Suprapubic skin (tissue), 4 donors: ENCODE measurements around the gene LMF1. TPM values are rescaled to one million over a fixed set of nuclear protein-coding genes. Genes with fewer than 3 reads are reported as not detected.
"Not testable (repeated sequence)": the region's sequence is repeated elsewhere in the genome, so short reads cannot be mapped to it uniquely, and the experiment has no call there.

Experiments
- DNase-seq, 2 donors: peaks; one replicate each; pipeline ENCODE4 v3.0.0-alpha.2; 2019; ENCODE audit warnings: low spot score in 2 of 2
- H3K27ac ChIP-seq: fragments of 200-600 bp; sonication (generic); one replicate; pipeline ENCODE4 v1.5.1; 2019
- H3K27me3 ChIP-seq: fragments of 200-600 bp; sonication (generic); one replicate; pipeline ENCODE4 v1.5.1; 2019
- H3K36me3 ChIP-seq: fragments of 200-600 bp; sonication (generic); one replicate; pipeline ENCODE4 v1.5.1; 2019
- H3K4me1 ChIP-seq: fragments of 200-600 bp; sonication (generic); one replicate; pipeline ENCODE4 v1.5.1; 2019
- H3K4me3 ChIP-seq: fragments of 200-600 bp; sonication (generic); one replicate; pipeline ENCODE4 v1.5.1; 2019; ENCODE audit warnings: mild to moderate bottlenecking
- H3K9me3 ChIP-seq: fragments of 200-600 bp; sonication (generic); one replicate; pipeline ENCODE4 v1.5.1; 2019
- EP300 ChIP-seq: sonication (generic); formaldehyde crosslinking; IDR thresholded peaks from one replicate; pipeline ENCODE4 v1.6.1; 2017; ENCODE audit warnings: antibody characterized with exemption
- POLR2A ChIP-seq, 2 donors: fragments of 450-650 bp; IDR thresholded peaks; one replicate each; pipeline ENCODE4 v1.6.1; 2017; ENCODE audit warnings: antibody characterized with exemption in 2 of 2, mild to moderate bottlenecking in 2 of 2, moderate library complexity in 2 of 2
- POLR2AphosphoS5 ChIP-seq, 3 donors: sonication (generic); formaldehyde crosslinking; IDR thresholded peaks; one replicate each; pipeline ENCODE4 v1.6.1; 2017; ENCODE audit warnings: antibody characterized with exemption in 3 of 3
- WGBS: methylation state at CpG from one replicate; pipeline ENCODE4 v1.1.5; 2018; 5-methylcytosine and 5-hydroxymethylcytosine counted together
- total RNA-seq, 4 donors: library from RNA; depleted of rRNA; stranded (reverse); fragments of >200 nt; gene quantifications; one replicate each; pipeline ENCODE4 v1.1.0, GENCODE V29; 2016
- TF ChIP-seq, protein P1 (sequence below), 2 donors: fragments of 200-600 bp in 1 of 2; fragments of 450-650 bp in 1 of 2; sonication (generic) in 1 of 2; IDR thresholded peaks; one replicate each; pipeline ENCODE4 v1.5.1; 2016 to 2019; ENCODE audit warnings: antibody characterized with exemption in 2 of 2, mild to moderate bottlenecking in 1 of 2, moderate library complexity in 1 of 2

The LMF1 gene
- total RNA-seq, 4 donors from 2014 or later, result 32.1 to 117 (median 38.0) TPM

DNA sequence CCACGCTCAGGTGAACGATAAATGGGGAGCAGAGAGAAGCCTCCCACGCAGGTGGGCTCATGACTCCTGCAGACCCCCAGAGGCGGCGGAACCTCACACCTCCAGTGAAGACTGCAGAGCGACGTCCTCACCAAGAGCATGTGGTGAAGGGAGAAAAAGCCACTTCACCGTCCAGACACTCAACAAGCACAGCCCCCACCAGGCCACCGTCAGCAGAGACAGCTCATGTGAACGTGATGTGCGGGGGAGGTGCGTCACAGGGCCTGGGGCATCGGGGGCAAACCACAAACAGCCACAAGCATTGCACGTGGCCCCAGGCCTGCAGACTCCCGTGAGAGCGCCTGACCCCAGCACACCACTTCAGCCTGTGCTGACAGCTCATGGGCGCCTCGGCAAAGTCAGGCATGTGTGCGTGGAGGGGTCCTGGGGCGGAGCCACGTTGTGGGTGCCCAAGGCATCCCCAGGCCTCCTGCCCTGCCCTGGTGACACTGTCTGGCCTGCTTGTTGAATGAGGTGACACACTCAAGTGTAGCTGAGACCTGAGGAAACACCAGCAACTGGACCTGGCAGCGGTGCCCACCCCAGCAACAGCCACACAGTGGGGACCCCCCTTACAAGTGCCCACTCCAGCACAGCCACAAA, 19.0 kb downstream of the LMF1 start:
- Histone ChIP-seq H3K27ac (no peak overlapping the region), H3K4me1 (no peaks in the 10 kb centered on the region), H3K4me3 (no peak overlapping the region), H3K36me3 (peaks cover 24% of the 10 kb centered on the region), H3K27me3 (no peaks in the 10 kb centered on the region), H3K9me3 (no peaks in the 10 kb centered on the region)
- TF ChIP-seq EP300 (no peak), POLR2A (IDR thresholded peaks at IDR 0.05) (no peak), POLR2AphosphoS5 (IDR thresholded peaks at IDR 0.05) (no peak)
- TF ChIP-seq, protein P1, sequence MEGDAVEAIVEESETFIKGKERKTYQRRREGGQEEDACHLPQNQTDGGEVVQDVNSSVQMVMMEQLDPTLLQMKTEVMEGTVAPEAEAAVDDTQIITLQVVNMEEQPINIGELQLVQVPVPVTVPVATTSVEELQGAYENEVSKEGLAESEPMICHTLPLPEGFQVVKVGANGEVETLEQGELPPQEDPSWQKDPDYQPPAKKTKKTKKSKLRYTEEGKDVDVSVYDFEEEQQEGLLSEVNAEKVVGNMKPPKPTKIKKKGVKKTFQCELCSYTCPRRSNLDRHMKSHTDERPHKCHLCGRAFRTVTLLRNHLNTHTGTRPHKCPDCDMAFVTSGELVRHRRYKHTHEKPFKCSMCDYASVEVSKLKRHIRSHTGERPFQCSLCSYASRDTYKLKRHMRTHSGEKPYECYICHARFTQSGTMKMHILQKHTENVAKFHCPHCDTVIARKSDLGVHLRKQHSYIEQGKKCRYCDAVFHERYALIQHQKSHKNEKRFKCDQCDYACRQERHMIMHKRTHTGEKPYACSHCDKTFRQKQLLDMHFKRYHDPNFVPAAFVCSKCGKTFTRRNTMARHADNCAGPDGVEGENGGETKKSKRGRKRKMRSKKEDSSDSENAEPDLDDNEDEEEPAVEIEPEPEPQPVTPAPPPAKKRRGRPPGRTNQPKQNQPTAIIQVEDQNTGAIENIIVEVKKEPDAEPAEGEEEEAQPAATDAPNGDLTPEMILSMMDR (IDR thresholded peaks at IDR 0.05), result no peak
- WGBS, result 96% methylated on average over 9 of the region's 22 CpGs
- DNase-seq, result no peak

DNA sequence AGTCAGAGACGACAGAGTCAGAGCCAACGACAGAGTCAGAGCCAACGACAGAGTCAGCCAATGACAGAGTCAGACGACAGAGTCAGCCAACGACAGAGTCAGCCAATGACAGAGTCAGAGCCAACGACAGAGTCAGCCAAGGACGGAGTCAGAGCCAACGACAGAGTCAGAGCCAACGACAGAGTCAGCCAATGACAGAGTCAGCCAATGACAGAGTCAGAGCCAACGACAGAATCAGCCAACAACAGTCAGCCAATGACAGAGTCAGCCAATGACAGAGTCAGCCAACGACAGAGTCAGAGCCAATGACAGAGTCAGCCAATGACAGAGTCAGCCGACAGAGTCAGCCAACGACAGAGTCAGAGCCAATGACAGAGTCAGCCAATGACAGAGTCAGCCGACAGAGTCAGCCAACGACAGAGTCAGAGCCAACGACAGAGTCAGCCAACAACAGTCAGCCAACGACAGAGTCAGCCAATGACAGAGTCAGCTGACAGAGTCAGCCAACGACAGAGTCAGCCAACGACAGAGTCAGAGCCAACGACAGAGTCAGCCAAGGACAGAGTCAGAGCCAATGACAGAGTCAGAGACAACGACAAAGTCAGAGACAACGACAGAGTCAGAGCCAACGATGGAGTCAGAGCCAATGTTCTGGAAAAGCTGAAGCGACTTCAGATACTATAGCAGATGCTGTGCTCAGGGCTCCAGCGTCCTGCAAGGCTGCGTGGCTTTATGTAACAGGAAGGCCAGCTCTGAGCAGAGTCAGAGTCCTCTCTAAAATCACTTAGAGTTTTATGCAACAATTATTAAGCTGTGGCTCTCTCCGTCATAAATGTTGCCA, 19.8 kb downstream of the LMF1 start:
- not testable (repeated sequence) for H3K4me1 ChIP-seq, H3K4me3 ChIP-seq, H3K27me3 ChIP-seq, H3K27ac ChIP-seq, H3K9me3 ChIP-seq, DNase-seq
- WGBS, result 58% methylated on average over 27 of the region's 27 CpGs
- peaks cover 32% of the 10 kb centered on the region for H3K36me3 ChIP-seq

DNA sequence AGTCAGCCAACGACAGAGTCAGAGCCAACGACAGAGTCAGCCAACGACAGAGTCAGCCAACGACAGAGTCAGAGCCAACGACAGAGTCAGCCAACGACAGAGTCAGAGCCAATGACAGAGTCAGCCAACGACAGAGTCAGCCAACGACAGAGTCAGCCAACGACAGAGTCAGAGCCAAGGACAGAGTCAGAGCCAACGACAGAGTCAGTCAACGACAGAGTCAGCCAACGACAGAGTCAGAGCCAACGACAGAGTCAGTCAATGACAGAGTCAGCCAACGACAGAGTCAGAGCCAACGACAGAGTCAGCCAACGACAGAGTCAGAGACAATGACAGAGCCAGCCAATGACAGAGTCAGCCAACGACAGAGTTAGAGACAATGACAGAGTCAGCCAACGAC, 22.0 kb downstream of the LMF1 start:
- not testable (repeated sequence) for H3K27ac ChIP-seq, H3K27me3 ChIP-seq, H3K9me3 ChIP-seq, H3K4me3 ChIP-seq, DNase-seq, H3K4me1 ChIP-seq
- peaks cover 30% of the 10 kb centered on the region for H3K36me3 ChIP-seq
- WGBS, result 59% methylated on average over 18 of the region's 18 CpGs

DNA sequence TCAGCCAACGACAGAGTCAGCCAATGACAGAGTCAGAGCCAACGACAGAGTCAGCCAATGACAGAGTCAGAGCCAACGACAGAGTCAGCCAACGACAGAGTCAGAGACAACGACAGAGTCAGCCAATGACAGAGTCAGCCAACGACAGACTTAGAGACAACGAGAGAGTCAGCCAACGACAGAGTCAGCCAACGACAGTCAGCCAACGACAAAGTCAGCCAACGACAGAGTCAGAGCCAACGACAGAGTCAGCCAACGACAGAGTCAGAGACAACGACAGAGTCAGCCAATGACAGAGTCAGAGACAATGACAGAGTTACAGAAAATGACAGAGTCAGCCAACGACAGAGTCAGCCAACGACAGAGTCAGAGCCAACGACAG, 22.9 kb downstream of the LMF1 start:
- 67% methylated on average over 17 of the region's 17 CpGs for WGBS
- H3K4me1 ChIP-seq, DNase-seq, H3K27ac ChIP-seq, H3K4me3 ChIP-seq, H3K9me3 ChIP-seq, H3K27me3 ChIP-seq: not testable (repeated sequence)
- peaks cover 30% of the 10 kb centered on the region for H3K36me3 ChIP-seq

DNA sequence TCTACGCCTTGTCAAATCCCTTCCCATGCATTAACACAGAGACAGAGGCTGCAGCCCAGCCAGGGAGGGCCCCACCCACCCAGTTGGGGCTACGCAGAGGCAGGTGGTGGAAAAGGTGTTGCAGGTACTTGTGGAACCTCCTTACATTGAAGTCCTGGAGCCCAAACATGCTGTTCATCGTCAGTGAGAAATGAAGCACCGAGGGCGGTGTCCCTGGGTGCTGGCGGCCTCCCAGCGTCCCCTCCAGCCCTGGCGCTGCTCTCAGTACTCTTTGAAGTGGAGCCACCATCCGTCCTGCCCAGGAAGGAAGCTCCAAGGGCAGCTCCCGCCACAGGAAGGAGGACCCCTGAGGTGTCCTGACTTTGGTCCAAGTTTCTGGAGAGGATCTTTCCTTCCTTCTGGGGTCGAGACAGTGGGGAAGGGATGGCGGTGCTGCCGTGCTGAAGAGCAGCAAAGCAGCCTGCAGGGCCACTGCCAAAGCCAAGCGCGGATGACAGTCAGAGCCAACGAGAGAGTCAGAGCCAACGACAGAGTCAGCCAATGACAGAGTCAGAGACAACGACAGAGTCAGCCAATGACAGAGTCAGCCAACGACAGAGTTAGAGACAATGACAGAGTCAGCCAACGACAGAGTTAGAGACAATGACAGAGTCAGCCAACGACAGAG, 23.4 kb downstream of the LMF1 start:
- WGBS, result 71% methylated on average over 19 of the region's 21 CpGs
- no peak for DNase-seq
- H3K4me3 ChIP-seq, result no peak overlapping the region
- no peaks in the 10 kb centered on the region for H3K4me1 ChIP-seq
- peaks cover 5% of the 10 kb centered on the region for H3K9me3 ChIP-seq
- no peak overlapping the region for H3K27ac ChIP-seq
- no peaks in the 10 kb centered on the region for H3K27me3 ChIP-seq
- TF ChIP-seq EP300, result no peak
- TF ChIP-seq POLR2A (IDR thresholded peaks at IDR 0.05), result no peak
- TF ChIP-seq, protein P1 (IDR thresholded peaks at IDR 0.05), result no peak
- TF ChIP-seq POLR2AphosphoS5 (IDR thresholded peaks at IDR 0.05), result no peak
- H3K36me3 ChIP-seq, result peaks cover 31% of the 10 kb centered on the region

DNA sequence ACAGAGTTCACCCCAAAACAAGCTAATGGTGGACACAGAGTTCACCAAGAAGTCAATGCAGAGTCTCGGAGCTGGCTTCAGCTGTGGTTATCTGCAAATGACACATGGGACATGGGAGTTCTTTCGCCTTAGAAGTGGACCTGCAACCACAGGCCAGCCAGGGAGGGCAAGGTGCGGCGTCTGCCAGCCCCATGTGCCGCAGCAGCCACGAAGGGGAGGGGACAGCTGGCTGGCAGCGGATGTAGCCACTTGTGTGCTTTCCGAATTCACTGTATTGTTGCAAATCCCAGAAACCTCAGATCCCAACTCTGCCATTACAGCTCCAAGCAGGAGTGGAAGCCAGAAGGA, 24.8 kb downstream of the LMF1 start:
- H3K27ac ChIP-seq, result no peak overlapping the region
- no CpG with 5 or more reads among the region's 8 CpGs for WGBS
- no peak for TF ChIP-seq POLR2AphosphoS5 (IDR thresholded peaks at IDR 0.05)
- TF ChIP-seq POLR2A (IDR thresholded peaks at IDR 0.05), result no peak
- TF ChIP-seq EP300, result no peak
- TF ChIP-seq, protein P1 (IDR thresholded peaks at IDR 0.05), result no peak

More for the DNA sequence above, 24.8 kb downstream of the LMF1 start:
- Histone ChIP-seq H3K4me3 (no peak overlapping the region), H3K36me3 (peaks cover 34% of the 10 kb centered on the region), H3K4me1 (no peaks in the 10 kb centered on the region), H3K27me3 (no peaks in the 10 kb centered on the region), H3K9me3 (peaks cover 19% of the 10 kb centered on the region)
- DNase-seq, result no peak
